CD8-positive, alpha-beta memory T cell (primary cell): ENCODE measurements around the gene MAP4K5. TPM values are rescaled to one million over a fixed set of nuclear protein-coding genes. Genes with fewer than 3 reads are reported as not detected.

Experiments used
- CTCF ChIA-PET: fragments of 350-600 bp; sonication (Branson Sonifier 250); formaldehyde crosslinking; loops from one replicate; lab custom pipeline; 2021; ENCODE audit warnings: antibody characterized with exemption; lab: Charles Lee
- POLR2A ChIA-PET: fragments of 350-600 bp; sonication (Branson Sonifier 250); formaldehyde crosslinking; loops from one replicate; lab custom pipeline; 2021; ENCODE audit warnings: antibody characterized with exemption; lab: Charles Lee
- DNase-seq, 5 donors: peaks; one replicate each; pipeline versions ENCODE4 v3.0.0 to v3.0.0-alpha.2; 2020 to 2022; ENCODE audit warnings: mixed read lengths in 1 of 5
- H3K27ac ChIP-seq: one replicate; pipeline ENCODE4 v1.7.0; 2013; ENCODE audit warnings: low read depth, mild to moderate bottlenecking, low read length, moderate library complexity
- H3K27me3 ChIP-seq: 2 replicates; pipeline ENCODE4 v1.7.0; 2013; ENCODE audit warnings: low read length, mild to moderate bottlenecking; ENCODE audit not compliant: insufficient read depth, poor library complexity, severe bottlenecking
- H3K36me3 ChIP-seq: 2 replicates; pipeline ENCODE4 v1.7.0; 2013; ENCODE audit warnings: mild to moderate bottlenecking, low read length, moderate library complexity; ENCODE audit not compliant: insufficient read depth
- H3K4me1 ChIP-seq: 2 replicates; pipeline ENCODE4 v1.7.0; 2013; ENCODE audit warnings: mild to moderate bottlenecking, low read length, moderate library complexity; ENCODE audit not compliant: insufficient read depth
- H3K4me3 ChIP-seq: 2 replicates; pipeline ENCODE4 v1.7.0; 2013; ENCODE audit warnings: mild to moderate bottlenecking, low read length
- H3K9me3 ChIP-seq: 2 replicates; pipeline ENCODE4 v1.7.0; 2013; ENCODE audit warnings: mild to moderate bottlenecking, low read length
- H3K27ac Mint-ChIP-seq, 8 donors: one replicate each; pipeline ENCODE4 v1.8.0; 2020 to 2021; ENCODE audit warnings: mixed read lengths in 8 of 8, mild to moderate bottlenecking in 6 of 8, inconsistent platforms in 3 of 8, moderate library complexity in 3 of 8
- H3K27me3 Mint-ChIP-seq, 2 donors: one replicate each; pipeline ENCODE4 v1.8.0; 2020 to 2021; ENCODE audit warnings: mixed read lengths in 2 of 2, mild to moderate bottlenecking in 1 of 2, moderate library complexity in 1 of 2
- H3K36me3 Mint-ChIP-seq, 3 donors: one replicate each; pipeline ENCODE4 v1.8.0; 2020 to 2021; ENCODE audit warnings: mixed read lengths in 3 of 3, inconsistent platforms in 1 of 3, mild to moderate bottlenecking in 1 of 3
- H3K4me1 Mint-ChIP-seq, 3 donors: one replicate each; pipeline ENCODE4 v1.8.0; 2020 to 2021; ENCODE audit warnings: mixed read lengths in 3 of 3, inconsistent platforms in 1 of 3, mild to moderate bottlenecking in 1 of 3
- H3K4me3 Mint-ChIP-seq, 7 donors: one replicate each; pipeline ENCODE4 v1.8.0; 2020 to 2021; ENCODE audit warnings: mixed read lengths in 7 of 7, mild to moderate bottlenecking in 6 of 7, moderate library complexity in 4 of 7, inconsistent platforms in 2 of 7
- H3K9me3 Mint-ChIP-seq, 5 donors: one replicate each; pipeline ENCODE4 v1.8.0; 2020 to 2022; ENCODE audit warnings: mixed read lengths in 5 of 5, mild to moderate bottlenecking in 3 of 5, moderate library complexity in 2 of 5, inconsistent platforms in 1 of 5
- polyA plus RNA-seq: library from polyadenylated mRNA; unstranded; fragments of 300-500 nt; fragmentation: Illumina TruSeq; gene quantifications from one replicate; pipeline ENCODE4 v1.2.3, GENCODE V29; 2021
- total RNA-seq, 2 experiments: library from RNA; stranded (reverse); gene quantifications; one replicate each; pipeline ENCODE4 v1.2.3, GENCODE V29; 2021

Gene MAP4K5
- total and polyA plus RNA-seq, 3 experiments from 2014 or later: 26.1 to 36.4 (median 35.2) TPM

DNA sequence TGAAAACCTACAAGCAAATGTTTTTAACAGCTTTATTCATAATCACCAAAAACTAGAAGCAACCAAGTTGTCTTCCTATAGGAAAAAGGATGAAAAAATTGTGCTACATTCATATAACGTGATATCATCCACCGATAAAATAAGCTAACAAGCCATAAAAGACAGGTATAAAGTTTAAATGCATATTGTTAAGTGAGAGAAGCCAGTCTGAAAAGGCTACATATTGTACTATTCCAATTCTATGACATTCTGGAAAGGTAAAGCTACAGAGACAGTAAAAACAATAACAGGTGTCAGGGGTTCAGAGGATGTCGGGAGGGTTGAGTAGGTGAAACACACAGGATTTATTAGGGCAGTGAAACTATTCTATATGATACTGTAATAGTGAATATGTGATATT, 158.4 kb downstream of the MAP4K5 start:
- no peak overlapping the region for H3K27ac ChIP-seq
- no peak for DNase-seq
- ChIA-PET POLR2A (no interaction called here), CTCF (no interaction called here)
- H3K27me3 ChIP-seq: no peaks in the 10 kb centered on the region
- H3K9me3 ChIP-seq: no peaks in the 10 kb centered on the region
- Mint-ChIP-seq H3K4me3 (no peak overlapping the region), H3K27me3 (peaks cover 0 to 14% of the 10 kb centered on the region in 2 donors), H3K4me1 (no peaks in the 10 kb centered on the region), H3K27ac (no peak overlapping the region), H3K36me3 (peaks cover 0 to 6% (median 0%) of the 10 kb centered on the region in 3 donors), H3K9me3 (no peaks in the 10 kb centered on the region)
- H3K4me3 ChIP-seq: no peak overlapping the region
- H3K4me1 ChIP-seq: no peaks in the 10 kb centered on the region
- no peaks in the 10 kb centered on the region for H3K36me3 ChIP-seq

DNA sequence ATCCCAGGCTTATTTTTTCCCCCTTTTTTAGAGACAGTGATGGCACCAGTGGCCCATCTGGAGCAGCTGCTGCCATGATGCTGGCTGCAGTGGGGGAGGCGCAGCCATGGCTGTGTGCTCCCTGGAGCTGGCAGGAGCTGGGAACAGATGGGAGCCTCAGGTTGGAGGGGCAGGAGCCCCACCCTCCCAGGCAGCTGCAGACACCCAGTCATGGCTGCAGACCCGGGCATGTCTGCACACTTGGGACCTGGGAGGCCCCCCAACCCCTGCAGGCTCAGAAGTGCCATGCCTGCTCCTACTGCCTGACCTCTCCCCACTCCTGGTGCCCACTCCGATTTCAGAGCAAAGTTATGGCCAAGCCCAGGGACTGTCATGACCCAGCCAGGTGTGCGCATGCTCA, 160.8 kb downstream of the MAP4K5 start:
- POLR2A ChIA-PET: no interaction called here
- H3K9me3 ChIP-seq: no peaks in the 10 kb centered on the region
- no peaks in the 10 kb centered on the region for H3K4me1 ChIP-seq
- H3K9me3 Mint-ChIP-seq: no peaks in the 10 kb centered on the region
- peaks cover 0 to 6% (median under 1%) of the 10 kb centered on the region in 3 donors for H3K36me3 Mint-ChIP-seq
- H3K4me1 Mint-ChIP-seq: peaks cover 8 to 9% (median 8%) of the 10 kb centered on the region in 3 donors
- no peaks in the 10 kb centered on the region for H3K27me3 ChIP-seq
- CTCF ChIA-PET: no interaction called here
- H3K4me3 Mint-ChIP-seq: no peak overlapping the region
- H3K36me3 ChIP-seq: no peaks in the 10 kb centered on the region
- DNase-seq: no peak
- no peak overlapping the region for H3K27ac ChIP-seq
- H3K4me3 ChIP-seq: no peak overlapping the region
- peaks cover 0 to 14% of the 10 kb centered on the region in 2 donors for H3K27me3 Mint-ChIP-seq
- H3K27ac Mint-ChIP-seq: no peak overlapping the region

Other genes with a start within 250 kb of the MAP4K5 start
- 10 to 100 TPM; 19.7 to 20.0 TPM for gene L2HGDH, start 220.3 kb downstream of the MAP4K5 start, total RNA-seq
- 3.6 TPM for gene L2HGDH, start 220.3 kb downstream of the MAP4K5 start, polyA plus RNA-seq
- gene DMAC2L, start 220.2 kb downstream of the MAP4K5 start, total RNA-seq: 10 to 100 TPM; 14.3 to 14.7 TPM
- gene DMAC2L, start 220.2 kb downstream of the MAP4K5 start, polyA plus RNA-seq: 17.9 TPM
- gene CDKL1, start 135.7 kb downstream of the MAP4K5 start, total RNA-seq: 1 to 10 TPM; 4.8 to 5.8 TPM
- 6.7 TPM for gene CDKL1, start 135.7 kb downstream of the MAP4K5 start, polyA plus RNA-seq
- gene ATL1, start 27.6 kb upstream of the MAP4K5 start, total RNA-seq: 1 to 10 TPM in 1 of 2 experiments, under 1 TPM in 1; 0.81 to 1.3 TPM
- gene ATL1, start 27.6 kb upstream of the MAP4K5 start, polyA plus RNA-seq: 2.4 TPM
- 10 to 100 TPM; 12.9 to 13.9 TPM for gene SAV1, start 135.7 kb upstream of the MAP4K5 start, total RNA-seq
- gene SAV1, start 135.7 kb upstream of the MAP4K5 start, polyA plus RNA-seq: 13.7 TPM